HepG2 (cell line): ENCODE measurements around the gene MFNG. TPM values are rescaled to one million over a fixed set of nuclear protein-coding genes. Genes with fewer than 3 reads are reported as not detected.

ENCODE experiments used
- ATAC-seq: fragments of 200-7000 bp; cut with Tn5 transposase; 3 replicates; pipeline ENCODE4 v1.9.1; 2020; ENCODE audit warnings: mild to moderate bottlenecking, moderate library complexity
- BruUV-seq: library from RNA; stranded (reverse); fragments of 400-500 nt; replicated peaks from 2 replicates; lab custom pipeline; 2021; lab: Mats Ljungman, UMichigan
- CTCF ChIA-PET: fragments of 300-600 bp; formaldehyde crosslinking; extraction: SDS; loops from one replicate; lab custom pipeline; 2021; ENCODE audit warnings: low total read pairs, inconsistent platforms, low intra/inter-chr PET ratio; lab: Yijun Ruan, JAX
- POLR2A ChIA-PET: fragments of 350-600 bp; sonication (Branson Sonifier 250); formaldehyde crosslinking; loops from one replicate; lab custom pipeline; 2020; ENCODE audit warnings: antibody characterized with exemption, inconsistent platforms; lab: Yijun Ruan, JAX
- DNase-seq: peaks from one replicate; pipeline ENCODE4 v3.0.0-alpha.2; 2015; ENCODE audit warnings: low spot score
- FAIRE-seq: peaks from 3 replicates; lab custom pipeline; 2011; peaks lifted over from hg19 to GRCh38; lab: Jason Lieb, UNC
- H2AFZ ChIP-seq: one replicate; pipeline ENCODE4 v1.6.1; 2011; ENCODE audit warnings: low read length, inconsistent platforms
- H3K27ac ChIP-seq: fragments of 300-600 bp; 3 replicates; pipeline ENCODE4 v1.8.0; 2011; ENCODE audit warnings: mixed run types, mild to moderate bottlenecking, mixed read lengths, low read length, inconsistent platforms; ENCODE audit not compliant: insufficient read depth; ENCODE audit errors: extremely low read length
- H3K27me3 ChIP-seq, 2 experiments: fragments of 200-600 bp in 1 of 2; 2 replicates in 1 of 2; 3 replicates in 1 of 2; pipeline versions ENCODE4 v1.6.0 to v1.8.0; 2011; ENCODE audit warnings: low read length in 2 of 2, mild to moderate bottlenecking in 2 of 2, moderate library complexity in 2 of 2, inconsistent platforms in 1 of 2; ENCODE audit not compliant: insufficient read depth in 2 of 2, control insufficient read depth in 1 of 2
- H3K36me3 ChIP-seq, 2 experiments: fragments of 200-600 bp in 1 of 2; replicated peaks in 1 of 2; 2 replicates in 1 of 2; 3 replicates in 1 of 2; pipeline versions ENCODE4 v1.5.1 to v1.8.0; 2011; ENCODE audit warnings: low read length in 2 of 2, inconsistent platforms in 1 of 2; ENCODE audit not compliant: insufficient read depth in 2 of 2, control insufficient read depth in 1 of 2
- H3K4me1 ChIP-seq: 2 replicates; pipeline ENCODE4 v1.5.1; 2012; ENCODE audit warnings: low read length, inconsistent platforms; ENCODE audit not compliant: insufficient read depth
- H3K4me2 ChIP-seq: 2 replicates; pipeline ENCODE4 v1.6.0; 2011; ENCODE audit warnings: low read depth, low read length, inconsistent platforms
- H3K4me3 ChIP-seq, 3 experiments: fragments of 200-600 bp in 1 of 3; sonication (generic), shearing (Covaris generic) in 1 of 3; replicated peaks in 1 of 3; 2 replicates each; pipeline ENCODE4 v1.5.1; 2011 to 2016; ENCODE audit warnings: low read length in 3 of 3, inconsistent platforms in 2 of 3, low read depth in 2 of 3, mild to moderate bottlenecking in 2 of 3, control low read depth in 1 of 3, mixed read lengths in 1 of 3; ENCODE audit not compliant: insufficient read depth in 1 of 3
- H3K79me2 ChIP-seq: one replicate; pipeline ENCODE4 v1.6.1; 2011; ENCODE audit warnings: low read length, inconsistent platforms; ENCODE audit not compliant: insufficient read depth
- H3K9ac ChIP-seq: 2 replicates; pipeline ENCODE4 v1.6.0; 2011; ENCODE audit warnings: mild to moderate bottlenecking, low read depth, low read length, inconsistent platforms; ENCODE audit not compliant: insufficient read depth
- H3K9me3 ChIP-seq: 2 replicates; pipeline ENCODE4 v1.5.1; 2012; ENCODE audit warnings: mild to moderate bottlenecking, low read length
- H4K20me1 ChIP-seq: 2 replicates; pipeline ENCODE4 v1.6.0; 2011; ENCODE audit warnings: inconsistent platforms, mild to moderate bottlenecking, low read length, moderate library complexity; ENCODE audit not compliant: insufficient read depth
- GATAD1 ChIP-seq: IDR thresholded peaks from 2 replicates; pipeline ENCODE4 v1.6.1; 2016; ENCODE audit warnings: missing genetic modification reagents, missing compliant biosample characterization
- KDM1A ChIP-seq: IDR thresholded peaks from 2 replicates; pipeline ENCODE4 v1.6.1; 2016; ENCODE audit warnings: missing compliant biosample characterization
- MED1 ChIP-seq: sonication (generic); formaldehyde crosslinking; IDR thresholded peaks from 2 replicates; pipeline ENCODE4 v1.4.0; 2020; ENCODE audit warnings: missing genetic modification reagents
- NRL ChIP-seq: sonication (generic); formaldehyde crosslinking; IDR thresholded peaks from 2 replicates; pipeline ENCODE4 v1.5.0; 2020; ENCODE audit warnings: missing genetic modification reagents, mild to moderate bottlenecking, moderate library complexity, borderline replicate concordance
- POGK ChIP-seq: sonication (generic); formaldehyde crosslinking; conservative IDR thresholded peaks from 2 replicates; pipeline ENCODE4 v1.8.0; 2022; ENCODE audit warnings: mild to moderate bottlenecking, moderate library complexity, missing genetic modification reagents
- RCOR2 ChIP-seq: IDR thresholded peaks from 2 replicates; pipeline ENCODE4 v1.6.1; 2016; ENCODE audit warnings: missing biosample characterization, missing genetic modification reagents
- RXRB ChIP-seq: IDR thresholded peaks from 2 replicates; pipeline ENCODE4 v1.6.1; 2016; ENCODE audit warnings: borderline replicate concordance, missing genetic modification reagents, missing compliant biosample characterization
- SALL1 ChIP-seq: sonication (generic); formaldehyde crosslinking; IDR thresholded peaks from 2 replicates; pipeline ENCODE4 v1.8.0; 2022; ENCODE audit warnings: mild to moderate bottlenecking, missing genetic modification reagents
- ZBTB7B ChIP-seq: sonication (generic); formaldehyde crosslinking; IDR thresholded peaks from 2 replicates; pipeline ENCODE4 v1.4.0; 2020; ENCODE audit warnings: missing genetic modification reagents
- ZMYM3 ChIP-seq: sonication (generic); formaldehyde crosslinking; IDR thresholded peaks from 2 replicates; pipeline ENCODE4 v1.5.1; 2020; ENCODE audit warnings: mild to moderate bottlenecking, missing genetic modification reagents
- ZNF274 ChIP-seq: sonication (generic); formaldehyde crosslinking; IDR thresholded peaks from 2 replicates; pipeline ENCODE4 v1.5.1; 2020; ENCODE audit warnings: mild to moderate bottlenecking, missing genetic modification reagents
- ZNF350 ChIP-seq: sonication (generic); formaldehyde crosslinking; IDR thresholded peaks from 2 replicates; pipeline ENCODE4 v1.4.0; 2020; ENCODE audit warnings: mild to moderate bottlenecking, low read depth, missing genetic modification reagents, borderline replicate concordance
- ZNF768 ChIP-seq: sonication (generic); formaldehyde crosslinking; IDR thresholded peaks from 2 replicates; pipeline ENCODE4 v1.4.0; 2020; ENCODE audit warnings: missing genetic modification reagents
- ZNF770 ChIP-seq: sonication (generic); formaldehyde crosslinking; IDR thresholded peaks from 2 replicates; pipeline ENCODE4 v1.5.0; 2020; ENCODE audit warnings: mild to moderate bottlenecking, missing genetic modification reagents
- WGBS: methylation state at CpG from one replicate; pipeline ENCODE4 v1.1.6; 2017; ENCODE audit warnings: low lambda C conversion rate; 5-methylcytosine and 5-hydroxymethylcytosine counted together
- in situ Hi-C: cut with HindIII; loops from 2 replicates; pipeline ENCODE4 v1.10.0; 2017; ENCODE audit warnings: low pct_unique_long_range_greater_than_20kb; ENCODE audit not compliant: extremely low pct_ligation_motif_present
- intact Hi-C: fragments of 100-400 bp; cut with micrococcal nuclease; formaldehyde crosslinking; loops from one replicate; pipeline ENCODE4 v1.10.0; 2022; ENCODE audit not compliant: unreplicated experiment
- polyA plus RNA-seq, 8 experiments: library from polyadenylated mRNA; depleted of rRNA in 3 of 8; stranded (reverse) in 7 of 8; unstranded in 1 of 8; fragments of >200 nt; fragmentation: Illumina TruSeq in 4 of 8; extraction: Trizol in 4 of 8; gene quantifications; 2 replicates each; pipeline versions ENCODE4 v1.2.1 to v1.2.3, GENCODE V29; 2011 to 2016; ENCODE audit warnings: low read depth in 4 of 8, missing spikeins in 1 of 8, mixed read lengths in 1 of 8; ENCODE audit not compliant: insufficient read depth in 1 of 8
- total RNA-seq, 5 experiments: library from RNA; depleted of rRNA; stranded (reverse); fragments of >200 nt; fragmentation: Illumina TruSeq; extraction: Trizol; gene quantifications; 2 replicates each; pipeline ENCODE4 v1.2.3, GENCODE V29; 2016; ENCODE audit warnings: low read depth in 1 of 5

Gene MFNG
- total and polyA plus RNA-seq, 2 of the 13 experiments (the other 11 are each of a cell fraction or from before 2014, with no cell fraction given) = 1.0 to 11.7 TPM

GRCh38 chr22:37521236-37521739 lies 35.1 kb upstream of the MFNG start (continued):
- no peak for TF ChIP-seq ZBTB7B

GRCh38 chr22:37520776-37521191 lies 34.6 kb upstream of the MFNG start:
- TF ChIP-seq ZNF770 (CRISPR knock-in tag) (peak; percentile 40; the same call in 1 of the 2 replicates), POGK (CRISPR knock-in tag) (no peak), NRL (CRISPR knock-in tag) (0 out of 2 replicates have a peak, but pooled peaks have one; percentile 6), KDM1A (peak; percentile 42; the same call in 1 of the 2 replicates), ZNF768 (CRISPR knock-in tag) (peak; percentile 99), GATAD1 (no peak), RXRB (CRISPR knock-in tag) (peak; percentile 5; the same call in 1 of the 2 replicates), ZMYM3 (CRISPR knock-in tag) (peak; percentile 85), ZNF350 (no peak), ZNF274 (CRISPR knock-in tag) (0 out of 2 replicates have a peak, but pooled peaks have one; percentile 17), RCOR2 (CRISPR knock-in tag) (0 out of 2 replicates have a peak, but pooled peaks have one; percentile 49), SALL1 (CRISPR knock-in tag) (peak; percentile 5; the same call in 1 of the 2 replicates), MED1 (CRISPR knock-in tag) (0 out of 2 replicates have a peak, but pooled peaks have one; percentile 6)
- Histone ChIP-seq H3K4me2 (peak overlapping the region; percentile 86), H3K27me3 (no peaks in the 10 kb centered on the region; a peak in 1 of 5 replicates), H3K4me3 (peak overlapping the region; percentile 20 to 60 (median 27)), H2AFZ (peak overlapping the region; percentile 8), H3K9me3 (no peaks in the 10 kb centered on the region), H3K27ac (no peak overlapping the region), H4K20me1 (peaks cover 5% of the 10 kb centered on the region; the same call in 1 of the 2 replicates), H3K79me2 (peaks cover 30% of the 10 kb centered on the region), H3K9ac (peak overlapping the region; percentile 46; the same call in 1 of the 2 replicates), H3K4me1 (peaks cover 84% of the 10 kb centered on the region), H3K36me3 (peaks cover 0 to 5% of the 10 kb centered on the region in 2 experiments; a peak in 3 of 5 replicates)
- DNase-seq (no peak), ATAC-seq (no peak), FAIRE-seq (no peak)
- in situ Hi-C loops (no loop called here), intact Hi-C loops (loop anchor here (10.0 kb wide), 1 partner anchor 46 kb away; no protein-coding TSS in a partner anchor)
- POLR2A ChIA-PET = interaction anchor here (0.7 to 4.0 kb wide), 9 partner anchors 9 to 87 kb away, joined by 3 to 19 read pairs (median 4); partner anchors contain the start of gene GGA1
- no TSS peak for BruUV-seq
- WGBS = 3% methylated on average over 10 of the region's 10 CpGs
- CTCF ChIA-PET = no interaction called here
